ENCODE data around the gene EPAS1. TPM values are rescaled to one million over a fixed set of nuclear protein-coding genes. Genes with fewer than 3 reads are reported as not detected.

The EPAS1 gene
- total RNA-seq, 1 donor from 2014 or later = not detected

- H3K36me3 Mint-ChIP-seq (ENCODE audit: unreplicated experiment) = no peaks in the 10 kb centered on the region
- no peak for DNase-seq
- H3K4me3 Mint-ChIP-seq (ENCODE audit: unreplicated experiment) = no peak overlapping the region
- peaks cover 2% of the 10 kb centered on the region for H3K9me3 Mint-ChIP-seq (ENCODE audit: unreplicated experiment)
- H3K27me3 Mint-ChIP-seq (ENCODE audit: unreplicated experiment) = no peaks in the 10 kb centered on the region
- no peaks in the 10 kb centered on the region for H3K4me1 Mint-ChIP-seq (ENCODE audit: low read depth, unreplicated experiment)
- no peak overlapping the region for H3K27ac Mint-ChIP-seq (ENCODE audit: unreplicated experiment)
- TF ChIP-seq, protein P1, sequence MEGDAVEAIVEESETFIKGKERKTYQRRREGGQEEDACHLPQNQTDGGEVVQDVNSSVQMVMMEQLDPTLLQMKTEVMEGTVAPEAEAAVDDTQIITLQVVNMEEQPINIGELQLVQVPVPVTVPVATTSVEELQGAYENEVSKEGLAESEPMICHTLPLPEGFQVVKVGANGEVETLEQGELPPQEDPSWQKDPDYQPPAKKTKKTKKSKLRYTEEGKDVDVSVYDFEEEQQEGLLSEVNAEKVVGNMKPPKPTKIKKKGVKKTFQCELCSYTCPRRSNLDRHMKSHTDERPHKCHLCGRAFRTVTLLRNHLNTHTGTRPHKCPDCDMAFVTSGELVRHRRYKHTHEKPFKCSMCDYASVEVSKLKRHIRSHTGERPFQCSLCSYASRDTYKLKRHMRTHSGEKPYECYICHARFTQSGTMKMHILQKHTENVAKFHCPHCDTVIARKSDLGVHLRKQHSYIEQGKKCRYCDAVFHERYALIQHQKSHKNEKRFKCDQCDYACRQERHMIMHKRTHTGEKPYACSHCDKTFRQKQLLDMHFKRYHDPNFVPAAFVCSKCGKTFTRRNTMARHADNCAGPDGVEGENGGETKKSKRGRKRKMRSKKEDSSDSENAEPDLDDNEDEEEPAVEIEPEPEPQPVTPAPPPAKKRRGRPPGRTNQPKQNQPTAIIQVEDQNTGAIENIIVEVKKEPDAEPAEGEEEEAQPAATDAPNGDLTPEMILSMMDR (IDR thresholded peaks at IDR 0.05; ENCODE audit: partially characterized antibody, unreplicated experiment) = no peak
Measured at GRCh38 chr2:46329340-46329739, 32.1 kb downstream of the EPAS1 start.

DNA sequence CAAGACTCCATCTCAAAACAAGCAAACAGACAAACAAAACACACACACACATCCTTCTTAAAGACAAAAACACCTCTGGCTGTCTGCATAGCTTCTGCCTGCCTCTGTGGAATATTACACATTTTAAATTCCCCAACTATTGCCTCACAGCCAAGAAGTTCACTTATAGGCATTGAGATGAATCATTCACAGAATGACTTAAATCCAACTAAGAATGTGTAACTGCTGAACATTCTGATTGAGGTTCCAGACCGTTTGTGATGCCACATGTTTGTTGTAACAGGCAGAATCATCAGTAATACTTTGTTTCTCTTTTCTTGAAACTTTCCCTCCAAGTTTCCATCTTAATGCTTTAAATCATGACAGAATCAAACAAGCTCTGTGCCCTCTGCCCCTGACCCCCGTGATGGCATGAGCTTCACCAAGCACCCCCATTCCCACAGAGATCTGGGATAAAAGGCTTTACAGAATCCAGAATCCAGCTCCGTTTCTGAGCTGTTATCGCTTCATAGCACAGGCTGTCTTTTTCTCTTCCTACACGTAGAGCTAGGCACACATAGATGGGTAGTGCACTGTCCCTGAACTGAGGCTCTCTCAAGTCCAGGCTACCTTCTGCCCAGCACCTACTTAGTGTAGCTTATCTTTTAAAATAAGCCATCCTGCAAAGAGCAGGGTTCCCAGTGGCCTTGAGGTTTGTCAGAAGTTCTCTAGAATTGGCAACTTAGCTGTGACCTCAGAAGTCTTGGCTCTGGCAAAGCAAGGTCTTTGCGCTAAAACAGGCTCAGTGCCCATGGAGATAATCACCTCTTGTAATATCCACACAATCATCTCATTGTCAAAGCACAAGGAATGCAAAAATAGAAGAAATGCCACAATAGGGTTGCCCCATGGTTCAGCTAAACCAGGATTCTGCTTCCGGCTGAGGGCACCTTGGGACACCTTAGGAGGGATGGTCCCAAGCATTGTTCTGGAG is 32.9 kb downstream of the EPAS1 start:
- no peaks in the 10 kb centered on the region for H3K36me3 Mint-ChIP-seq (ENCODE audit: unreplicated experiment)
- TF ChIP-seq, protein P1 (IDR thresholded peaks at IDR 0.05; ENCODE audit: partially characterized antibody, unreplicated experiment) = no peak
- H3K9me3 Mint-ChIP-seq (ENCODE audit: unreplicated experiment) = peaks cover 2% of the 10 kb centered on the region
- no peaks in the 10 kb centered on the region for H3K27me3 Mint-ChIP-seq (ENCODE audit: unreplicated experiment)
- H3K4me1 Mint-ChIP-seq (ENCODE audit: low read depth, unreplicated experiment) = no peaks in the 10 kb centered on the region
- H3K4me3 Mint-ChIP-seq (ENCODE audit: unreplicated experiment) = no peak overlapping the region
- DNase-seq = no peak
- H3K27ac Mint-ChIP-seq (ENCODE audit: unreplicated experiment) = no peak overlapping the region

- Mint-ChIP-seq H3K27me3 (ENCODE audit: unreplicated experiment) (peaks cover 1% of the 10 kb centered on the region), H3K4me1 (ENCODE audit: low read depth, unreplicated experiment) (peaks cover 6% of the 10 kb centered on the region), H3K36me3 (ENCODE audit: unreplicated experiment) (no peaks in the 10 kb centered on the region), H3K9me3 (ENCODE audit: unreplicated experiment) (peaks cover 5% of the 10 kb centered on the region), H3K27ac (ENCODE audit: unreplicated experiment) (no peak overlapping the region), H3K4me3 (ENCODE audit: unreplicated experiment) (no peak overlapping the region)
- no peak for DNase-seq
- TF ChIP-seq, protein P1 (IDR thresholded peaks at IDR 0.05; ENCODE audit: partially characterized antibody, unreplicated experiment) = no peak
Measured at GRCh38 chr2:46331109-46331766, 34.0 kb downstream of the EPAS1 start.

DNA sequence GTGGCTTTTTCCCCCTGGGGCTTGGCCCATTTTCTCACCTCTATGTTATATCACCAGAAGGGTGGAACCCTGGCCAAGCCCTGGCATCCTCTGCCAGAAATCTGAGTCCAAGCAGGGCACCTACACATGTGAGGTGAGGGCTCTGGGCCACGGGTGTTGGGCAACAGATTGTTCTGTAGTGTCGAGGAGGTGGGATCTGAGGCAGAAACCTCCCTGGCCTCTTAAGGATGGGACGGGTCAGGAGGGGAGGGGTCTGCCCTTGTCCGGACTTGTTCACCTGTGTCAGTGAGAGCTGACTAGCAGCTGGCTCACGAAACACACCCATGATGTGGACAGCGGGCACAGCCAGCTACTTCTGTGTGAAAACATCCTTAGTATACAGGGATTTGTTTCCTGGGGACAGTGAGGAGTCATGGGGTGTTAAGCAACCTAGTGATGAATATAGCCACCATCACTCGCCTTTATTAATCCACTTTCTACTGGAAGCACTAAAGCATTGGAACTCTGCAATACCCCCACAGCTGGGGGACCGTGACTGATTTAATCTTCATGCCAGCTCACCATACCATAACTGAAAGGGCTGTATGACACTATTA is 35.6 kb downstream of the EPAS1 start:
- peaks cover 17% of the 10 kb centered on the region for H3K4me1 Mint-ChIP-seq (ENCODE audit: low read depth, unreplicated experiment)
- no peak overlapping the region for H3K4me3 Mint-ChIP-seq (ENCODE audit: unreplicated experiment)
- DNase-seq = no peak
- H3K36me3 Mint-ChIP-seq (ENCODE audit: unreplicated experiment) = no peaks in the 10 kb centered on the region
- H3K27me3 Mint-ChIP-seq (ENCODE audit: unreplicated experiment) = peaks cover 1% of the 10 kb centered on the region
- TF ChIP-seq, protein P1 (IDR thresholded peaks at IDR 0.05; ENCODE audit: partially characterized antibody, unreplicated experiment) = no peak
- H3K9me3 Mint-ChIP-seq (ENCODE audit: unreplicated experiment) = peaks cover 6% of the 10 kb centered on the region
- no peak overlapping the region for H3K27ac Mint-ChIP-seq (ENCODE audit: unreplicated experiment)

Measured in glutamatergic neuron (in vitro differentiated cells).